HT-29 (cell line): Measurements from ENCODE around the gene TBL1XR1. TPM values are rescaled to one million over a fixed set of nuclear protein-coding genes. Genes with fewer than 3 reads are reported as not detected.
"Not testable (repeated sequence)": the region's sequence is repeated elsewhere in the genome, so short reads cannot be mapped to it uniquely, and the experiment has no call there.

Source experiments
- DNase-seq: peaks from one replicate; pipeline ENCODE4 v3.0.0-alpha.2; 2015; ENCODE audit warnings: low spot score
- total RNA-seq: library from RNA; depleted of rRNA; stranded (reverse); fragments of >200 nt; shearing (Covaris generic); gene quantifications from 2 replicates; pipeline ENCODE4 v1.2.3, GENCODE V29; 2014

TBL1XR1 gene
- total RNA-seq, 1 experiment from 2014 or later, result 107 TPM

DNA sequence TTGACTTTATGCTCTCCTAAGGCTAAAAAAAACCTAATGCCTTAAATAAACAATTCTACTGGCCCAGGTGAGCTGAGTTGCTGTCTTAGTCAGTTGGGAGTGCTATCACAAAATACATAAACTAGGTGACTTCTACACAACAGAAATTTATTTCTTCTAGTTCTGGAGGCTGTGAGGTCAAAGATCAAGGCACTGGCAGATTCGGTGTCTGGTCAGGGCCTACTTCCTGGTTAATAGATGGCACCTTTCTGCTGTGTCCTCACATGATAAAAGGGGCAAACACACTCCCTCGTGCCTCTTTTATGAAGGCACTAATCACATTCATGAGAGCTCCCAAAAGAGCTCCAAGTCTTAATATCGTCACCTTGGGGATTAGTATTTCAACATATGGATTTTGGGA, 11.5 kb upstream of the TBL1XR1 start:
- DNase-seq, result no peak

DNA sequence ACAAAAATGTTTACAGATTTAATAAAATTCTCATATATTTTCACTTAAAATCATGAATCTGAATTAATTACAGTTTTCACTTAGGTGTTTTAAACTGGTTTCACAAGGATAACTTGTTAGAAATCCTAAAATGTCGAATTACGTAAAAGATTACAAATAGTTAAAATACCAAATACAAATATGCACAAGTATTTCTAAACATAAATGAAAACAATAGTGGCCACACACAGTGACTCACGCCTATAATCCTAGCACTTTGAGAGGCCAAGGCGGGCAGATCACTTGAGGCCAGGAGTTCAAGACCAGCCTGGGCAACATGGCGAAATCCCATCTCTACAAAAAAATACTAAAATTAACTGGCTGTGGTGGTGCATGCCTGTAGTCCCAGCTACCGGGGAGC, 10.9 kb upstream of the TBL1XR1 start:
- no peak for DNase-seq

DNA sequence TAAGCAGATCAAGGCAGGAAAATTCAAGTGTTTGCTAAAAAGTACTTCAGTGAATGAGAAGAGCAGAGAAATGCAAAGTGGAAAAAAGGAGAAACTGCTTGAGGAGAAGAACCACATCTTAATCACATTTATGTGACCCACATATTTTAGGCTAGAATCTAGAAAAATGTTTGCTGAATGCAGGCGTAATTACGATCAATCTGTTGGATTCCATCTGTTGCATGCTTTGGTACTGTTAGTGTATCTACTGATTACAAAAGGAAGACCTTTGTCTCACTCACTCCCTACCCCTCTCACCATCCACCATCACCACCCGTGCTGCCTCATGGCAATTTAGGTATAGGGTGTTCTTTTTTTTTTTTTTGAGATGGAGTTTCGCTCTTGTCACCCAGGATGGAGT, 9.7 kb upstream of the TBL1XR1 start:
- no peak for DNase-seq

DNA sequence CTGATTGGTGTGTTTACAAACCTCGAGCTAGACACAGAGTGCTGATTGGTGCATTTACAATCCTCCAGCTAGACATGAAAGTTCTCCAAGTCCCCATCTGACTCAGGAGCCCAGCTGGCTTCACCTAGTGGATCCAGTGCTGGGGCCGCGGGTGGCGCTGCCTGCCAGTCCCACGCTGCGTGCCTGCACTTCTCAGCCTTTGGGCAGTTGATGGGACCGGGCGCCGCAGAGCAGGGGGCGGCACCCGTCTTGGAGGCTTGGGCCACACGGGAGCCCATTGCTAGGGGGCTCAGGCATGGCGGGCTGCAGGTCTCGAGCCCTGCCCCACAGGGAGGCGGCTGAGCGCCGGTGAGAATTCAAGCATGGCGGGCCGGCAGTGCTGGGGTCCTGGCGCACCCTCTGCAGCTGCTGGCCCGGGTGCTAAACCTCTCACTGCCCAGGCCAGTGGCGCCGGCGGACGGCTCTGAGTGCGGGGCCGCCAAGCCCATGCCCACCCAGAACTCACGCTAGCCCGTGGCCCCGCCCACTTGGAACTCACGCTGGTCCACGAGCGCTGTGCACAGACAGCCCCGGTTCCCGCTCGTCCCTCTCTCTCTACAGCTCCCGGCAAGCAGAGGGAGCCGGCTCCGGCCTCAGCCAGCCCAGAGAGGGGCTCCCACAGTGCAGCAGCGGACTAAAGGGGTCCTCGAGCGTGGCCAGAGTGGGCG, 6.6 kb upstream of the TBL1XR1 start:
- no peak for DNase-seq

DNA sequence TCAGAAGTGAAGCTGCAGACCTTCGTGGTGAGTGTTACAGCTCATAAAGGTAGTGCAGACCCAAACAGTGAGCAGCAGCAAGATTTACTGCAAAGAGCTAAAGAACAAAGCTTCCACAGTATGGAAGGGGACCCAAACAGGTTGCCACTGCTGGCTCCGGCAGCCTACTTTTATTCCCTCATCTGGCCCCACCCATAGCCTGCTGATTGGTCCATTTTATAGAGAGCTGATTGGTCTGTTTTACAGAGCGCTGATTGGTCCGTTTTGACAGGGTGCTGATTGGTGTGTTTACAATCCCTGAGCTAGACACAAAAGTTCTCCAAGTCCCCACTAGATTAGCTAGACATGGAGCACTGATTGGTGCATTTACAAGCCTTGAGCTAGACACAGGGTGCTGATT, 5.7 kb upstream of the TBL1XR1 start:
- DNase-seq, result not testable (repeated sequence)

DNA sequence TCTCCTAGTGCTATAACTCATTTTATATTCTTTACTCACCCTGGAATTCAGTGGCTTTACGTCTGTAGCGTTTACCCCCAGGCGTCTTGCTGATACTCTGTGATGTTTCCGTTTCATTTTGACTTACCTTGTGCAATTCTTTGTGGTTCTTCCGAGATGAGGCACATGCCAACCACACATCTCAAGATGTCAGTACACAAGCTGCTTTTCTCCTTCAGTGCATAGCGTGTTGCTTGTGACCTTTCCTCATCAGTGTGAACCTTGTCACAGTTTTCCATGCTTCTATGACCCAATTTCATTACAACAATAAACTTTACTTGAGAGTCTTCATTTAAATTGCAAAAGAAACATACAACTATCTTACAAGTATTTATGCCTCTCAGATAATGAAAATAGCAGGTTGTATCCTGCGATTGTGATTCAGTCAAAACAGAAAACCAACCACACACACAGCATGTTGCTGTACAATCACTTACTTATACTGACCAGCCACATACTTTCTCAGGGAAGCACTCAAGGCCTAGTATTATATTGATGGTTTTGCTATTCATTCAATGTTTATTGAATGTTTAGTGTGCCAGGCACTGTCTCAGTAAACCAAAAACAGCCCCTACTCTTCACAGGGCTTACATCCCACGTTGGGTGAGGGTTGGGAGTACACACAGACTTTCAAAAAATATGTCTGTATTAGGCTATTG, 4.6 kb upstream of the TBL1XR1 start:
- no peak for DNase-seq

DNA sequence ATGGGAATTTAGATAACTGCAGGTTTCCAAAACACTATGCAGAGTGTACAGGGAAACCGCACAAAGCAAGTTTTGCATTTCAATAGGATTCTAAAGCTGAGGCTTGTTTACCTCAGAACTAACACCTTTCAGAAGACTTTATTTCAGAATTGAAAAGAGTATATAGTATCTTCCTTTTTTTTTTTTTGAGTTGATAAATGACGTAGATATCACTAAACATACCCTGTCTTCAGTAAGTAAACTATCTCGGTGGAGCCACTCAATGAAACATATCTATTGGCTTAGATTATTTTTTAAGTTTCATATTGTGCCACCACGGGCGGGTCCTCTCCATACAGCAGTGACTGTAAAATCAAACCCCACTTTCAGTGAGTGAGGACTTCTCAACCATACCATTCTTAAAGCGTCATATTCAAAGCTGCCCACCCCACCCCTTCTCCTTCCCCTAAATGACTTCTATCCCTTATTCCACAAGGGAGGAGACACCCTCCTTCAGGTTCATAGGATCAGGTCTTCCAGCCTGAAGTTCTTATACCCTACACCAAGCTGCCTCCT, 2.0 kb upstream of the TBL1XR1 start:
- no peak for DNase-seq

DNA sequence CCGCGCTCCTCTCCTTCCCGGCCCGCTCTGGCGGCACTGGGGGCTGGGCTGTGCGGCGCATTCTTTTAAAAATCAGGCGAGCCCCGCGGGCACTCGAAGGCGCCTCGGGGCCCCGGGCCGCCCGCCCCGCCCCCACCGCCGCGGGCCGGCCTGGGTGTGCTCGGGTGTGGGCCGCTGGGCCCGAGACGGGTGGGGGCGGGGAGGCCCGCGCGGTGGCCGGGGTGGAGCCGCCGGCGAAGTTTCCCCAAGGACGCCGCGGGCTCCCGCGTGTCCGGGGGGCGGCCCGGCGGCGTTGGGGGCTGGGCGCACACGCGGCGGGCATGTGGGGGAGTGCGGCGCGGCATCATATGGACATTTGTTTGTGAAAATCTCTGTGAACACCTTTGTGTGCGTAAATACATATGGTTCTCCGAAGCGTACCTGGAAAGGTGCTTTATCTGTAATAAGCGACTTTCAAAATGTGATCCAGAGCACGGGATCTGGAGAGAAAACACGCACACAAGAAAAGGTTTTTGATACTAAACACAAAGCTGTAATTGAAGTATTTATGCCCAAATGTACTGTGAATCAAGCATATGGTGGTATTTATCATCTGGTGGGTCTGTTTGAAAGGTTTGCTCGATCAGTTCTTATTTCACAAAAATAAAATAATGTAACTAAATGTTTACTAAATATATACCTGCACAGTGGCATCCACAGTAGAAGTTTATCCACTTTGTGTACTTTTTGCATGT, 612 bp upstream of the TBL1XR1 start:
- peak; percentile 74 for DNase-seq

DNA sequence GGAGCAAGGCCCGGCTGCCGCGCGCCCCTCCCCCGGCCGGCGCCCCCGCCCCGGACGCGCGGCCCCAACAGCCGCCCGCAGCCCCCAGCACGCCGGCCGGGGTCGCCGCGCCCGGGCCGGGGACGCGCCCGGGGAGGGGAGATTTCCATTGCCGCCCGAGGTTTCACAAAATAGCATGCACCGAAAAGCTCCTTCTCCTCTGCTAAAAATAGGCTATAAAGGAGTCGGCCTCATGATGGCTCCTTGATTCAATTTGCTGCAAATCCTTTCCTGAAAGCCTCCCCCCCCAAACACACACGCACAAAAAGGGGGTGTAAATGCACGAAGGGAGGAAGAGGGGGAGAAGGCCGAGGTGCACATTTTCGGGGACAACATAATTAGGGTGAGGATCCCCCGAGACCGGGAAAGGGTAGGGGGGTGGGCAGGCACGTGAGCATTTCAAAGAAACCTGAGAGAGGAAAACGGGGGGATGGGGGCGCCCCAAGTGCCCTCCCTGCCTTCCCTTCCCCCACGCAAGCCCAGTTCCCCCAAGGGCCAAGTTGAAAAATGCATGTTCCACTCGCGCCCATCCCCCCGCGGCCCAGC, 734 bp downstream of the TBL1XR1 start:
- peak; percentile 58 for DNase-seq

DNA sequence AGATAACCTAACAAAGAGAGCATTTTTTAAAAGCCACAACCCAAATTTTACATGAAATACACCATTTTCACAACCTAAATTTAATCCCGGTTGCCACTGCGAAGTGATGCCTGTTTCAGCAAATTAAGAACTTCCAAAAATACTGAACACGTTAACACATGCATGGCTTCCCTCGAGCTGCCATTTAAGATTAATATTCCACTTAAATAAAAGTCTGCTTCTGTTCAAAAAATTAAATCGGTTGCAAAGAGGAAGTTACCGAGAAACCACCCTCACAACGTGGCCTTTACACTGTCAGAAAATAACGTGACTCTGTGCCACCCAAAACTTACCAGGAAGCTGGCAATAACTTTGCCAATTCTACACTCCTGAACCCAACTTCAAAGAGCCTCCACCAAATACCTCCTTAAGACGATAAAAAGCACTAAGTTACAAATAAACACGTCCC, 1.2 kb downstream of the TBL1XR1 start:
- no peak for DNase-seq

DNA sequence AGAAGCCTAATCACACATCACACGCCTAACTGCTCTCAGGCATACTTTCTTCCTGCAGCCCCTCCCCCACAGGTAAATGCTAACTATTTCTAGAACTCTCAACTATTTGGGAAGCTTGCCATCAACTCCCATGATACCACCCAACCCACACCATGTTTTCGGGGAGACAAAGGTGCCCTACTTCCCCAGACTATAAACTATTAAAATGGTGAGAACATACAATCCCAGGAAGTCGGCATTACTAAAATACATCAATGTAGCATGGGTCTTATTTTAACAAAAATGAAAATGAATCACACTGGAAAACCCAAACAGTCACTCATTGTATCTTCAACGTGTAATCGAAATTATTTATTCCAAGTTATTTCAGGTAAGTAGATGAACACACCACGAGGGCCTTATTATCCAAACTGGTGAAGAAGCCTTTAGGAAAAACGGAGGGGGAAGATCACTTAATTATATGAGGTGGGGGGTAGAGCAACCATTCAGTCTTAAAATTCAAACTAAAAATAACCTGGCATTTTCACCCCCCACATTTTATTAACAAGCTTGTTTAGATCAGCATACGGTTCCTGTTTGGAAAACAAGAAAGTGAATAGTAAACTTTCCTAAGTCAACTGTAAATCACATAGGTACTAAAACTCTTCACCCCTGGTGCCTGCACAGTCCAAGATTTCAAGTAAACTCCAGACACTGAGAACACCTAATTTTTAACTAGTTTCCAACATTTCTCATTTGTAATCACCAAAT, 1.9 kb downstream of the TBL1XR1 start:
- DNase-seq, result peak; percentile 58

DNA sequence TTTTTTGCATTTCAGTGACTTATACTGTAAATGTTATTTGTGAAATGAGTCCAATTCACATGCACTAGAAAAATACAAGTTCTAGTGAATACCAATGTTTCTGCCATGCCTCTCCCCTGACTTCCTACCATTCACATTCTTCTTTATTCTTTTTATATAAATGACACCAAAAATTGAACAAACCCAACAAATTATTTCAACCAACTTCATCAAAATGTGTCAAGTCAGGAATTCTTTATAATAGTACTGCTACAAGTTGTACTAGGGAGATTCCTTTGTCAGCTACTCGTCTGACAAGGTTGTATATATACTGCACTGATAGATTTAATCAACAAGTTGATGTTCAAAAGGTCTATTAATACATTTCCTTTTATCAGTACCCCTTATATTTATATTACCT, 3.0 kb downstream of the TBL1XR1 start:
- no peak for DNase-seq

DNA sequence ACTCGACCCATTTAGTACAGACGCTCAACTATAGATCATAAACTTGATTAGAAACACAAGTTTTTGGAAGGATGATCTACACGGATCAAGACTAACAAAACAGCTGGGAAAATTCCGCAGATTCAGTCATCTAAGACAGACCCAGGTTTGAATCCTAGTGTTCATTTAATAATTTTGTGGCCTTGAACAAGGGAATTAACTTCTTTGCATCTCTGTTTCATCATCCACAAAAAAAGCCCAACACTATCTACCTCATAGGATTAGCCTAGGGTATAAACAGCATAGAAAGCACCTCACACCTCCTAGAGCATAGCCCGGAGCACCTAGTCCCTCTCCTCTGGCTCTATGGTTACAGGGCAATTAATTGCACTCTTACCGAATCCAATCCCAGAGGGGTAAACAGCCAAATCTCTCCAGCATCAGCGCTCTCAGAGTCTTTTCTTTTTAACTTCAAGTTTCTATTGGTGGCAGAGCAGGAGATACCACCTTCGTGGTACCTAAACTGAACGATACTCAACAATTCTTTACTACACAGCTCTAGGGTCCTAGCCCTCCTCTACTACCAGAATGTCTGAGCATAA, 3.5 kb downstream of the TBL1XR1 start:
- no peak for DNase-seq

DNA sequence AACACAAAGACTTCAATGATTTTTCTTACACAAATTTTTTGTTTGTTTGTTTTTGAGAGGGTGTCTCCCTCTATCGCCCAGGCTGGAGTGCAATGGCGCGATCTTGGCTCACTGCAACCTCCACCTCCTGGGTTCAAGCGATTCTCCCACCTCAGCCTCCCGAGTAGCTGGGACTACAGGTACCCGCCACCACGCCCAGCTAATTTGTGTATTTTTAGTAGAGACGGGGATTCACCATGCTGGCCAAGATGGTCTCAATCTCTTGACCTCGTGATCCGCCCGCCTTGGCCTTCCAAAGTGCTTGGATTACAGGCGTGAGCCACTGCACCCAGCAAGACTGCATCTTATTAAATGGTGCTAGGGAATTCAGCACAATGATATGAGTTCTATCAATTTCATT, 4.0 kb downstream of the TBL1XR1 start:
- DNase-seq, result not testable (repeated sequence)

DNA sequence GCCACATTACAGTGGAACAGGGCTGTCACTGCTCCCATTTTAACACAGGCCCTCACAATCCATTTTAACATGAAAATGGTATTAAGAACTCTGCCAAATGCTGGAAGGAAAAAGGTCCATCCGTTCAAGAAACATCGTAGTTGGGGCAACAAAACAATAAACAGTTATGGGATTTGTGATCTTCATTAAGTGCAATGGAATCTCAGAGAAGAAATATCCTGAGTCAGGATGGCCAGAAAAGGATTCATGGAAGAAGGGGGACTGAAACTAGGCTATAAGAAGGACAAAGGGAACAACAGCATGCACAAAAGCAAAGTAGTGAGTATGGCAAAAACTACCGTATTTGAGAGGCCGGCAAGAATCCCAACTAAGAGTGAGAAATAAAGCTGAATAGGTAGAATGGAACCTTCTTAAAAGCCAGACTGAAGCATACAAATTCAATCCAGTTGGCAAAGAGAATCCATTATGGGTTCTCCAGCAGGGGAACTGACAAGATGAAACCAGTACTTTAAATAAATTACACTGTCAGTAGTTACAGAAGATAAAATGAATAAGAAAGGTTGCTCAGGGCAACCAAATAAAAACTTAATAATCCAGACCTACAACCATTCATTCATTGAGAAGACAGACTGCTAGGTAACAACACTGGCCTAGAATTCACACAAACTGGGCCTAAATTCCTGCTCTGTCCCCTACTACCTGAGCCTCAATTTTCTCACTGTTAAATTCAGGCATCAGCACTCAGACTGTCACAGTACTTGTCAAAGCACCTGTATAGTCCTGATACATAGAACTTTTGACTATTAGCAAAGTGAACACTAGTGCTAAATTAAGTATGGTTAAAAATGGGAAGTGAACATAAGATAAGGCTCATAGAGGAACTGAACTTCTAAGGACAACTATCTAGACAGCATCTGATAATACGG, 6.3 kb downstream of the TBL1XR1 start:
- DNase-seq, result no peak

DNA sequence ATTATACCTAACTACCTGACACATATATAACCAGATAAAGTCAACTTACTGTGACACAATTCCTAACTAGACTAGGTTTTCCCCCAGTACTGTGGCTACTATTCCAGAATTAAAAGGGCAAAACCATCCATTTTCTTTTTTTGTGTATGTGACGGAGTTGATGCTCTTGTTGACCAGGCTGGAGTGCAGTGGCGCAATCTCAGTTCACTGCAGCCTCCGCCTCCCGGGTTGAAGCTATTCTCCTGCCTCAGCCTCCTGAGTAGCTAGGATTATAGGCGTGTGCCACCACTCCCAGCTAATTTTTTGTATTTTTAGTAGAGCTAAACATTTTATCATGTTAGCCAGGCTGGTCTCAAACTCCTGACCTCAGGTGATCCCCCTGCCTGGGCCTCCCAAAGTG, 7.1 kb downstream of the TBL1XR1 start:
- DNase-seq, result not testable (repeated sequence)

DNA sequence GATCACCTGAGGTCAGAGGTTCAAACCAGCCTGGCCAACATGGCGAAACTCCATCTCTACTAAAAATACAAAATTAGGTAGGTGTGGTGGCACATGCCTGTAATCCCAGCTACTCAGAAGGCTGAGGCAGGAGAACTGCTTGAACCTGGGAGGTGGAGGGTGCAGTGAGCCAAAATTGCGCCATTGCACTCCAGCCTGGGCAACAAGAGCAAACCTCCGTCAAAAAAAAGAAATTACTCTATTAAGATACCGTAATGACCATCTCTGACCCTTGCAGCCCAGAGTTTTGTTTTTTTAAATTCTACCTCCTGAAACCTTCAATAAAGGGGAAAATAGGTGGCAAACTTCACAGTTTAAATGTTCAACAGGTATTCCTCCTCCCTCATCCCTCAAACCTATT, 9.0 kb downstream of the TBL1XR1 start:
- not testable (repeated sequence) for DNase-seq

DNA sequence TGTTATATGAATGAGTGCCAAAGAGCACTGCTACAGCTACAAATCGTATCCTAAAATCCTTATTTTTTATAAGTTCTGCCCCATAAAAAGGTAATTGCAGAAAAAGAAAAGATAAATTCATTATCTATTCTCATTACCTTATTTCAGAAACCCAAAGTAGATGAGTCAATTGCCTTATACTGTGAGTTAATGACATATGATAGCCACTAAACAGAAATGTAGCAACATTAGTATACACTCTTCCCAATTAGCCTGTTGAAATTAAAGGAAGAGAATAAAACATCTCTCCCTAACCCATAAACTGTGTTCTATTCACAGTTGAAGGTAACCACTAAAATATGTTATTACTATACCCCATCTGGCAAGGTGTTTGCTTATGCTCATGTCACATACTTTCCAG, 11.0 kb downstream of the TBL1XR1 start:
- no peak for DNase-seq

DNA sequence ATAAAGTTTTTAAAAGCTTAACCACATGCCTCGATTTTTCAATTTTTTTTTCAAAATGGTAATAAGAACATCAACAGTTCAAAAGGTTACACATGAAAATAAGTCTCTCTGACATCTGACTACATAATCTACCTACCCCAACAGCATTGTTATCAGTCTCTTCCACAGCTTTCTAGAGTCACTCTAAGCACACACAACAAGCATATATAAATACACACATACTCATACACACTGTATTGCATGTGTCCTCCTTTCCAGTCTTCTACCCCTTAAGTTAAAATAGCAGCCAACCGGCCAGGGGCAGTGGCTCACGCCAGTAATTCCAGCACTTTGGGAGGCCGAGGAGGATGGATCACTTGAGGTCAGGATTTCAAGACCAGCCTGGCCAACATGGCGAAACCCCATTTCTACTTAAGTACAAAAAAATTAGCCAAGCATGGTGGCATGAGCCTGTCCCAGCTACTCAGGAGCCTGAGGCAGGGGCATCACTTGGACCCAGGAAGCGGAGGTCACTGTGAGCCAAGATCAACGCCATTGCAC, 12.2 kb downstream of the TBL1XR1 start:
- no peak for DNase-seq
